ENCODE results near the gene MCM3AP.

Gene MCM3AP

DNA sequence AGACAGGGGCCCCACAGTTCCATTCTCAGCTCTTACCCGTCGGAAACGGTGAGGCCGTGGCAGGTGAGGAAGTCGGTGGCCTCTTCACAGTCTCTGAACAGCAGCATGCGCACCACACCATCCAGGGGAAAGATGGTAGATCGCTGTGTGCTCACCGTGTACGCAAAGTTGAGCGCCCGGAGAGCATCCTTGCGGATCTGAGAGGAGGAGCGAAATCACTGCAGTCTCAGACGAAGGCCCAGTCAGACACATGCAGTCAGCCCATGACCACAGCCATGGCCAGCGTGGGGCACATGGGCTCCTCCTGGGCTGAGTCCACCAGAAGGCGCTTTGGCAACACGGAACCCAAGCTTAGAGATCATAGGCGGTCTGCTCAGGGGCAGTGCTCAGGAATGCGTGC is 18.5 kb downstream of the MCM3AP start:
- no peak for TF ChIP-seq CTBP1 (IDR thresholded peaks at IDR 0.05; ENCODE audit: borderline replicate concordance)
- no peak for TF ChIP-seq LEF1 (IDR thresholded peaks at IDR 0.05; ENCODE audit: borderline replicate concordance)
- TF ChIP-seq, protein P1, sequence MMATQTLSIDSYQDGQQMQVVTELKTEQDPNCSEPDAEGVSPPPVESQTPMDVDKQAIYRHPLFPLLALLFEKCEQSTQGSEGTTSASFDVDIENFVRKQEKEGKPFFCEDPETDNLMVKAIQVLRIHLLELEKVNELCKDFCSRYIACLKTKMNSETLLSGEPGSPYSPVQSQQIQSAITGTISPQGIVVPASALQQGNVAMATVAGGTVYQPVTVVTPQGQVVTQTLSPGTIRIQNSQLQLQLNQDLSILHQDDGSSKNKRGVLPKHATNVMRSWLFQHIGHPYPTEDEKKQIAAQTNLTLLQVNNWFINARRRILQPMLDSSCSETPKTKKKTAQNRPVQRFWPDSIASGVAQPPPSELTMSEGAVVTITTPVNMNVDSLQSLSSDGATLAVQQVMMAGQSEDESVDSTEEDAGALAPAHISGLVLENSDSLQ (IDR thresholded peaks at IDR 0.05) = no peak
- no peak for TF ChIP-seq ARNT (IDR thresholded peaks at IDR 0.05)
- TF ChIP-seq ZNF384 (IDR thresholded peaks at IDR 0.05) = no peak
- TF ChIP-seq NFRKB (IDR thresholded peaks at IDR 0.05) = no peak
- no peak for TF ChIP-seq FOXM1 (IDR thresholded peaks at IDR 0.05; ENCODE audit: borderline replicate concordance)
- no peak for TF ChIP-seq FOXK2 (IDR thresholded peaks at IDR 0.05)
- no peak for TF ChIP-seq L3MBTL2 (conservative IDR thresholded peaks at IDR 0.05)
- TF ChIP-seq SUZ12 (IDR thresholded peaks at IDR 0.05) = no peak
- no peak for TF ChIP-seq SP1 (IDR thresholded peaks at IDR 0.05)
- no peak for TF ChIP-seq TARDBP (IDR thresholded peaks at IDR 0.05)
- ChIA-PET CTCF (no interaction called here), POLR2A (interaction anchor here (2.0 kb wide), 1 partner anchor 19 kb away, joined by 5 read pairs; the partner anchor contains the start of gene YBEY)
- no peak for DNase-seq (ENCODE audit: extremely low spot score)

DNA sequence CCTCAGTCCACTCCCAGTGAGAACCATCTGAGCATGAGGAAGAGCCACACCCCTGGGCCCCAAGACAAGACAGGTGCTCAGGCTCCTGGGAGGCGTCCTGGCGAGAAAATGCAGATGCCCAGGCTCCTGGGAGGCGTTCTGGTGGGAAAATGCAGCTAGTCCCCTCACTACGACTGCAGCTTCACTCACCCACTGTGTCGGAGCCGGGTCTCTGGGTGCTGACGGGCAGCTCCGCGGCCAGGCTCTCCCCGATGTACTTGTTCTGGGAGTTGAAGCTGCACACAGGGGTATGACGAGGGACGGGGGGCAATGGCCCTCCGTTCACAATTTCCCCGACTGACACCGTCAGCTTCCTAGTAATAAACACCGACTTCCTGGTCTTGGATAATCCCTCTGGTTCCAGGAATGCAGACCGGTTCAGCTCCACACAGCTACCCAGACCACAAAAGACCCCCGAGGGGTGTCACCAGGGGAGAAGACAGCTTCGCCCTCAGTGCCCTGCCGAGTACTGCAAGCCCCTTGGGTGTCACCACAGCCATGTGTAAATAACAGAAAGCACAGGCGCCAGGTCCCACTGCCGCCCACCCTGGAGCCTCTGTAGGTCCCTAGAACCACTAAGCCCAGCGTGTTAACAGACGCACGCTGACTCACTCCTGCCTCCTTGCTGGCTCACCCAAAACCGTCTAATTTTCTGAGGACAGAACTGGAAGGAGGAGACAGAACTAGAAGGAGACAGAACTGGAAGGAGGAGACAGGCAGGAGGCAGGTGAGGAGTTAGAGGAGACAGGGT is 19.5 kb downstream of the MCM3AP start:
- CTCF ChIA-PET = no interaction called here
- POLR2A ChIA-PET = interaction anchor here (0.7 to 2.0 kb wide), 2 partner anchors 9 to 20 kb away, joined by 3 to 5 read pairs; partner anchors contain the start of gene YBEY
- DNase-seq (ENCODE audit: extremely low spot score) = no peak
- TF ChIP-seq HDGF (IDR thresholded peaks at IDR 0.05; ENCODE audit: borderline replicate concordance) = no peak
- no peak for TF ChIP-seq L3MBTL2 (conservative IDR thresholded peaks at IDR 0.05)
- no peak for TF ChIP-seq NFRKB (IDR thresholded peaks at IDR 0.05)

DNA sequence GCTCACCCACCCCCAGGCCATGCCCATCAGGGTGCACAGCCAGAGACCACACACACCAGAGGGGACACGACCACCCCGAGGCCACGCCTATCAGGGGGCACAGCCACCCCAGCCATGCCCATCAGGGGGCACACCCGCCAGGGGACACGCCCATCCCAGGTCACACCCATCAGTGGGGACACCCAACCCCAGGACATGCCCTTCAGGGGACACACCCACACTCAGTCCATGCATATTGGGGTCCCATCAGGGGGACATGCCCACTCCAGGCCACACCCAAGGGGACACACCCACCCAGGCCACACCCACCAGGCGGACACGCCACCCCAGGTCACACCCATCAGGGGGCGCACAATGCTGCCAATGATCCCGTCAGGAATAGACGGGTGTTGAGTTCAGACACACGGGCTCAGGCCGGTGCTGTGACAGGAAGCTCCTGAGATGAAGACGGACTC is 20.7 kb downstream of the MCM3AP start:
- DNase-seq (ENCODE audit: extremely low spot score) = no peak
- ChIA-PET CTCF (no interaction called here), POLR2A (interaction anchor here (2.0 kb wide), 1 partner anchor 21 kb away, joined by 5 read pairs; the partner anchor contains the start of gene YBEY)
- TF ChIP-seq LEF1 (IDR thresholded peaks at IDR 0.05; ENCODE audit: borderline replicate concordance) = no peak
- TF ChIP-seq CTBP1 (IDR thresholded peaks at IDR 0.05; ENCODE audit: borderline replicate concordance) = no peak
- no peak for TF ChIP-seq SUZ12 (IDR thresholded peaks at IDR 0.05)
- no peak for TF ChIP-seq ARNT (IDR thresholded peaks at IDR 0.05)

DNA sequence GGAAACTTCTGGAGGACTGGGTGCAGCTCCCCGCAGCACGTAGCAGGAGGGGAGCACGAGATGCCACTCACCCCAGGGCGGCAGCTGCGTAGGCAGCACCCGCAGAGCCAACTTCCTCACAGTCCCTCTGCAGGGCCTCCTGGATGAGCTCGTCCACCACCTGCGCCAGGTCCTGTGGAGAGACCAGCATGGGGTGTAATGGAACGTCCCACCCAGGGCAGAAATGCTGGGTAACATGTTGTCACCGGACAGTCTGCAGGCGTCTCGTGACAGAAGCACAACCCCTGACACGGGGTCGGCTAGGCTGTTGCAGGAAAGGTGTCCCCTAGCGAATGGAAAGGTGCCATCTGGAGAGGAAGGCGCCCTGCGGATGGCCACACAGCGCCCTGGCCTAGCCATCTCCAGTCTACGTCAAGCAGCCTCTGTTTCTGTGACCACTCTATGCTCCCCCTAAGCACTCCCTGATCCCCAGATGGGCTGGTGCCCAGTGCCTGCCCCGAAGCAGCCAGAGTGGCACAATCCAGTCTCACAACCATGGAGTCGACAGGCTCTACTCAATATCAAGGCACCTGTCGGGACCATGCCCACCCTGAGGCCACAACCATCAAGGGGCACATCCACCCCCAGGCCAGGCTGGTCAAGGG is 21.2 kb downstream of the MCM3AP start:
- DNase-seq (ENCODE audit: extremely low spot score) = no peak
- ChIA-PET CTCF (no interaction called here), POLR2A (no interaction called here)
- TF ChIP-seq HDGF (IDR thresholded peaks at IDR 0.05; ENCODE audit: borderline replicate concordance) (no peak), LEF1 (IDR thresholded peaks at IDR 0.05; ENCODE audit: borderline replicate concordance) (no peak), FOXA1 (IDR thresholded peaks at IDR 0.05) (no peak), ELF4 (IDR thresholded peaks at IDR 0.05) (no peak), ZNF384 (IDR thresholded peaks at IDR 0.05) (no peak), NFRKB (IDR thresholded peaks at IDR 0.05) (no peak), FOXK2 (IDR thresholded peaks at IDR 0.05) (no peak), FOXM1 (IDR thresholded peaks at IDR 0.05; ENCODE audit: borderline replicate concordance) (no peak), BHLHE40 (IDR thresholded peaks at IDR 0.05; ENCODE audit: borderline replicate concordance) (no peak), SUZ12 (IDR thresholded peaks at IDR 0.05) (no peak), L3MBTL2 (conservative IDR thresholded peaks at IDR 0.05) (no peak), SP1 (IDR thresholded peaks at IDR 0.05) (no peak)

DNA sequence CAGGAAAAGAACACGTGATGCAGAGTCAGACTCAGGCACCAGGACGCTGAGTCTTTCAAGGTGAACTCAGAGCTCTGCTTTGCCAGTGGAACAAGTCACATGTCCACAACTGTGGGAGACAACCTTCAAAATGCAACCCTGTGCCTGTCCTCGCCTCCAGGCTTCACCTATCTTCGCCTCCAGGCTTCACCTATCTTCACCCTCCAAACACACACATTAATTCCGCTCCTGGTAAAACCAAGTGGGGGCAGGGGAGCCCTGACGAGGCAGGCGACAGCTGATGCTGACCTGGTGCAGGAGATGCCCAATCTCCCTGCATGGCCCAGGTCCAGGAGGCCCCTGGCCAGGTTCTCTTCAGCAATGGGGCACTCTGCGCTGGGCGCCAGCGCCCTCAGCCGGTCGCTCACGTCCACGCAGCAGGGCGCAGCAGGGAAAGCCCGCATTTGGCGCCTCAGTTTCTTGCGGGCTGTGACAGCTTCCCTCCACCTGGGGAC is 28.9 kb downstream of the MCM3AP start:
- ChIA-PET POLR2A (interaction anchor here (0.9 kb wide), 1 partner anchor 9 kb away, joined by 3 read pairs; no protein-coding TSS in a partner anchor), CTCF (no interaction called here)
- no peak for TF ChIP-seq TARDBP (IDR thresholded peaks at IDR 0.05)
- TF ChIP-seq ELF4 (IDR thresholded peaks at IDR 0.05) = no peak
- TF ChIP-seq FOXK2 (IDR thresholded peaks at IDR 0.05) = no peak
- TF ChIP-seq, protein P1 (IDR thresholded peaks at IDR 0.05) = no peak
- TF ChIP-seq LEF1 (IDR thresholded peaks at IDR 0.05; ENCODE audit: borderline replicate concordance) = no peak
- TF ChIP-seq CTBP1 (IDR thresholded peaks at IDR 0.05; ENCODE audit: borderline replicate concordance) = no peak
- TF ChIP-seq ZNF384 (IDR thresholded peaks at IDR 0.05) = no peak
- no peak for TF ChIP-seq SP1 (IDR thresholded peaks at IDR 0.05)
- DNase-seq (ENCODE audit: extremely low spot score) = no peak

DNA sequence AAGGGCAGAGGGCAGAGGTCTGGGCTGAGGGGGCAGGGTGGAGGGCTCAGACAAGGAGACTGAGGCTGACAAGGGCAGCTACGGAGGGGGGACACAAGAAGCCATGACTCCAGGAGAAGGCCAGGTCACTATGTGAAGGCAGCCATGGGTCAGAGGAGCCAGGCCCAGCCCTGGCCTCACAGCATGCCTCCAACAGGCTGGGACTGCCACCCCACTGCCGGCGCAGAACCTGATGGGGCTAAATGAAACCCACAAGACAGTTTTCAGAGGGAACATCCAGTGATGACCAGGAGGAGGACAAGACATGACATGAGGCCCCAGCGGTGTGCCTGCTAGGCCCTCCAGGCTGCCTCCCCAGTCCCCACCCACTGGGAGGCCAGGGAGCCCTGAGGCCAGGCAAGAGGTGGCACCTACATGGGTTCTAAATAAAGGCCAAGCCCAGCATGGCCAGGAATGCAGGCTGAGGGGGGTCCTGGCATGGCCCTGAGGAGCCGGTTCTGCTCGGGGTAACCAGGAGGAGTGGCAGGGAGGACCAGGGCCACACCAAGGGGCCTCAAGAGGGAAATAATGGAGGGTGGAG is 29.6 kb downstream of the MCM3AP start:
- DNase-seq (ENCODE audit: extremely low spot score) = no peak
- TF ChIP-seq FOXK2 (IDR thresholded peaks at IDR 0.05) = no peak
- TF ChIP-seq SP1 (IDR thresholded peaks at IDR 0.05) = no peak
- TF ChIP-seq FOXM1 (IDR thresholded peaks at IDR 0.05; ENCODE audit: borderline replicate concordance) = no peak
- TF ChIP-seq ELF4 (IDR thresholded peaks at IDR 0.05) = no peak
- no peak for TF ChIP-seq ARNT (IDR thresholded peaks at IDR 0.05)
- no peak for TF ChIP-seq CTBP1 (IDR thresholded peaks at IDR 0.05; ENCODE audit: borderline replicate concordance)
- TF ChIP-seq BHLHE40 (IDR thresholded peaks at IDR 0.05; ENCODE audit: borderline replicate concordance) = no peak
- TF ChIP-seq ZNF384 (IDR thresholded peaks at IDR 0.05) = no peak
- no peak for TF ChIP-seq LEF1 (IDR thresholded peaks at IDR 0.05; ENCODE audit: borderline replicate concordance)
- TF ChIP-seq HDGF (IDR thresholded peaks at IDR 0.05; ENCODE audit: borderline replicate concordance) = no peak
- no peak for TF ChIP-seq L3MBTL2 (conservative IDR thresholded peaks at IDR 0.05)
- TF ChIP-seq TARDBP (IDR thresholded peaks at IDR 0.05) = no peak
- TF ChIP-seq SUZ12 (IDR thresholded peaks at IDR 0.05) = no peak
- no peak for TF ChIP-seq FOXA1 (IDR thresholded peaks at IDR 0.05)
- TF ChIP-seq NFRKB (IDR thresholded peaks at IDR 0.05) = no peak
- TF ChIP-seq, protein P1 (IDR thresholded peaks at IDR 0.05) = no peak
- POLR2A ChIA-PET = no interaction called here
- CTCF ChIA-PET = no interaction called here
